ENCODE measurements around the gene PIGM.

PIGM gene

GRCh38 chr1:160069460-160070231 is 37.9 kb upstream of the PIGM start, which contains the start of gene KCNJ10:
TSS of gene KCNJ10 (minus strand) at chr1:160070160. CDS start at chr1:160042532, 27,628 bp downstream.
- DNase-seq (ENCODE audit: low spot score), result no peak
- H2BK12ac ChIP-seq (ENCODE audit: low read length), result no peak within 1 kb of the TSS
- peak within 1 kb of the TSS; percentile 65 for H2AK5ac ChIP-seq (ENCODE audit: low read depth, low read length)
- H3K36me3 ChIP-seq (replicated peaks in 1 of 2; ENCODE audit: control insufficient read depth in 2 of 2, insufficient read depth in 2 of 2, low read length in 2 of 2), result no peaks in the 10 kb centered on the region
- no peak within 1 kb of the TSS for H3K4ac ChIP-seq (ENCODE audit: low read length)
- peaks cover 4 to 82% (median 14%) of the 10 kb centered on the region in 3 experiments for H3K27me3 ChIP-seq (ENCODE audit: control insufficient read depth in 3 of 3, insufficient read depth in 3 of 3, low read depth in 1 of 3, low read length in 3 of 3)
- H2BK15ac ChIP-seq (ENCODE audit: low read length), result no peak within 1 kb of the TSS
- no peak within 1 kb of the TSS for H4K91ac ChIP-seq (ENCODE audit: low read depth, low read length, poor library complexity)
- peak within 1 kb of the TSS; percentile 63 to 81 for H3K4me3 ChIP-seq (ENCODE audit: low read length in 2 of 2)
- H3K9me3 ChIP-seq (replicated peaks in 1 of 2; ENCODE audit: control insufficient read depth in 2 of 2, insufficient read depth in 1 of 2, low read depth in 1 of 2, low read length in 2 of 2), result peaks cover 0 to 2% of the 10 kb centered on the region in 2 donors
- H3K23ac ChIP-seq (ENCODE audit: low read depth, low read length, poor library complexity), result peak within 1 kb of the TSS; percentile 81
- WGBS, 2 donors (ENCODE audit: extremely low coverage in 2 of 2, insufficient read length in 2 of 2, insufficient replicate concordance in 1 of 2), result no CpG with 5 or more reads among the region's 32 CpGs
- peak within 1 kb of the TSS; percentile 18 for H3K9ac ChIP-seq (ENCODE audit: low read depth, low read length, poor library complexity)
- no peak within 1 kb of the TSS for H4K8ac ChIP-seq (ENCODE audit: low read depth, low read length)
- H2AFZ ChIP-seq (ENCODE audit: low read length), result peak within 1 kb of the TSS; percentile 97
- no peak within 1 kb of the TSS for H2BK5ac ChIP-seq (ENCODE audit: low read length)
- H3K4me2 ChIP-seq (ENCODE audit: insufficient read depth, low read length, poor library complexity, severe bottlenecking), result peak within 1 kb of the TSS; percentile 86
- no peak within 1 kb of the TSS for H2BK120ac ChIP-seq (ENCODE audit: low read depth, low read length)
- H3K18ac ChIP-seq (ENCODE audit: low read length), result peak within 1 kb of the TSS; percentile 62
- peaks cover 11 to 18% of the 10 kb centered on the region in 2 donors for H3K4me1 ChIP-seq (ENCODE audit: control insufficient read depth in 2 of 2, insufficient read depth in 1 of 2, low read depth in 1 of 2, low read length in 2 of 2)
- no peaks in the 10 kb centered on the region for H3K79me1 ChIP-seq (ENCODE audit: low read depth, low read length)
- no peak within 1 kb of the TSS for H3K27ac ChIP-seq (replicated peaks; ENCODE audit: low read length)
- H3K14ac ChIP-seq (ENCODE audit: low read length), result no peak within 1 kb of the TSS

GRCh38 chr1:160068225-160068624 is 36.4 kb upstream of the PIGM start:
- peaks cover 4 to 72% (median 14%) of the 10 kb centered on the region in 3 experiments for H3K27me3 ChIP-seq (ENCODE audit: control insufficient read depth in 3 of 3, insufficient read depth in 3 of 3, low read depth in 1 of 3, low read length in 3 of 3)
- no peaks in the 10 kb centered on the region for H3K79me1 ChIP-seq (ENCODE audit: low read depth, low read length)
- no peak overlapping the region for H3K4me2 ChIP-seq (ENCODE audit: insufficient read depth, low read length, poor library complexity, severe bottlenecking)
- H4K8ac ChIP-seq (ENCODE audit: low read depth, low read length), result no peak overlapping the region
- H2BK5ac ChIP-seq (ENCODE audit: low read length), result no peak overlapping the region
- H3K27ac ChIP-seq (replicated peaks; ENCODE audit: low read length), result no peak overlapping the region
- H3K9me3 ChIP-seq (replicated peaks in 1 of 2; ENCODE audit: control insufficient read depth in 2 of 2, insufficient read depth in 1 of 2, low read depth in 1 of 2, low read length in 2 of 2), result peaks cover 0 to 2% of the 10 kb centered on the region in 2 donors
- H3K14ac ChIP-seq (ENCODE audit: low read length), result no peak overlapping the region
- H2BK120ac ChIP-seq (ENCODE audit: low read depth, low read length), result no peak overlapping the region
- no peak overlapping the region for H4K91ac ChIP-seq (ENCODE audit: low read depth, low read length, poor library complexity)
- H3K18ac ChIP-seq (ENCODE audit: low read length), result no peak overlapping the region
- WGBS, 2 donors (ENCODE audit: extremely low coverage in 2 of 2, insufficient read length in 2 of 2, insufficient replicate concordance in 1 of 2), result no CpG with 5 or more reads among the region's 5 CpGs
- H2AFZ ChIP-seq (ENCODE audit: low read length), result no peak overlapping the region
- peaks cover 13 to 26% of the 10 kb centered on the region in 2 donors for H3K4me1 ChIP-seq (ENCODE audit: control insufficient read depth in 2 of 2, insufficient read depth in 1 of 2, low read depth in 1 of 2, low read length in 2 of 2)
- no peak overlapping the region for H3K9ac ChIP-seq (ENCODE audit: low read depth, low read length, poor library complexity)
- no peak overlapping the region for H2BK12ac ChIP-seq (ENCODE audit: low read length)
- H3K4ac ChIP-seq (ENCODE audit: low read length), result no peak overlapping the region
- H3K4me3 ChIP-seq (ENCODE audit: low read length in 2 of 2), result no peak overlapping the region
- H3K23ac ChIP-seq (ENCODE audit: low read depth, low read length, poor library complexity), result no peak overlapping the region
- H2BK15ac ChIP-seq (ENCODE audit: low read length), result no peak overlapping the region
- H2AK5ac ChIP-seq (ENCODE audit: low read depth, low read length), result peak overlapping the region; percentile 12
- no peak for DNase-seq (ENCODE audit: low spot score)
- no peaks in the 10 kb centered on the region for H3K36me3 ChIP-seq (replicated peaks in 1 of 2; ENCODE audit: control insufficient read depth in 2 of 2, insufficient read depth in 2 of 2, low read length in 2 of 2)

GRCh38 chr1:160066829-160067745 is 35.3 kb upstream of the PIGM start:
- peak overlapping the region; percentile 49 for H2AFZ ChIP-seq (ENCODE audit: low read length)
- H4K8ac ChIP-seq (ENCODE audit: low read depth, low read length), result no peak overlapping the region
- H3K14ac ChIP-seq (ENCODE audit: low read length), result peak overlapping the region; percentile 27
- no peak overlapping the region for H3K23ac ChIP-seq (ENCODE audit: low read depth, low read length, poor library complexity)
- H2BK15ac ChIP-seq (ENCODE audit: low read length), result no peak overlapping the region
- no peak overlapping the region for H2BK120ac ChIP-seq (ENCODE audit: low read depth, low read length)
- no peak overlapping the region for H3K4me2 ChIP-seq (ENCODE audit: insufficient read depth, low read length, poor library complexity, severe bottlenecking)
- DNase-seq (ENCODE audit: low spot score), result no peak
- H3K4me1 ChIP-seq (ENCODE audit: control insufficient read depth in 2 of 2, insufficient read depth in 1 of 2, low read depth in 1 of 2, low read length in 2 of 2), result peaks cover 22 to 34% of the 10 kb centered on the region in 2 donors
- H3K4ac ChIP-seq (ENCODE audit: low read length), result no peak overlapping the region
- no peaks in the 10 kb centered on the region for H3K9me3 ChIP-seq (replicated peaks in 1 of 2; ENCODE audit: control insufficient read depth in 2 of 2, insufficient read depth in 1 of 2, low read depth in 1 of 2, low read length in 2 of 2)
- no peak overlapping the region for H3K9ac ChIP-seq (ENCODE audit: low read depth, low read length, poor library complexity)
- no peak overlapping the region for H2BK5ac ChIP-seq (ENCODE audit: low read length)
- H3K79me1 ChIP-seq (ENCODE audit: low read depth, low read length), result no peaks in the 10 kb centered on the region
- no peaks in the 10 kb centered on the region for H3K36me3 ChIP-seq (replicated peaks in 1 of 2; ENCODE audit: control insufficient read depth in 2 of 2, insufficient read depth in 2 of 2, low read length in 2 of 2)
- peak overlapping the region; percentile 15 for H2AK5ac ChIP-seq (ENCODE audit: low read depth, low read length)
- no peak overlapping the region for H4K91ac ChIP-seq (ENCODE audit: low read depth, low read length, poor library complexity)
- no peak overlapping the region for H3K4me3 ChIP-seq (ENCODE audit: low read length in 2 of 2)
- peaks cover 4 to 63% (median 14%) of the 10 kb centered on the region in 3 experiments for H3K27me3 ChIP-seq (ENCODE audit: control insufficient read depth in 3 of 3, insufficient read depth in 3 of 3, low read depth in 1 of 3, low read length in 3 of 3)
- H2BK12ac ChIP-seq (ENCODE audit: low read length), result no peak overlapping the region
- no peak overlapping the region for H3K18ac ChIP-seq (ENCODE audit: low read length)
- no CpG with 5 or more reads among the region's 6 CpGs for WGBS, 2 donors (ENCODE audit: extremely low coverage in 2 of 2, insufficient read length in 2 of 2, insufficient replicate concordance in 1 of 2)
- H3K27ac ChIP-seq (replicated peaks; ENCODE audit: low read length), result no peak overlapping the region

- no peaks in the 10 kb centered on the region for H3K36me3 ChIP-seq (replicated peaks in 1 of 2; ENCODE audit: control insufficient read depth in 2 of 2, insufficient read depth in 2 of 2, low read length in 2 of 2)
- H2AK5ac ChIP-seq (ENCODE audit: low read depth, low read length), result no peak overlapping the region
- no peak overlapping the region for H3K18ac ChIP-seq (ENCODE audit: low read length)
- no peak overlapping the region for H3K4me3 ChIP-seq (ENCODE audit: low read length in 2 of 2)
- WGBS, 2 donors (ENCODE audit: extremely low coverage in 2 of 2, insufficient read length in 2 of 2, insufficient replicate concordance in 1 of 2), result no CpG with 5 or more reads among the region's 3 CpGs
- no peak overlapping the region for H3K9ac ChIP-seq (ENCODE audit: low read depth, low read length, poor library complexity)
- H2BK12ac ChIP-seq (ENCODE audit: low read length), result no peak overlapping the region
- no peak for DNase-seq (ENCODE audit: low spot score)
- H3K4me1 ChIP-seq (ENCODE audit: control insufficient read depth in 2 of 2, insufficient read depth in 1 of 2, low read depth in 1 of 2, low read length in 2 of 2), result peaks cover 30 to 46% of the 10 kb centered on the region in 2 donors
- H4K91ac ChIP-seq (ENCODE audit: low read depth, low read length, poor library complexity), result no peak overlapping the region
- no peak overlapping the region for H3K27ac ChIP-seq (replicated peaks; ENCODE audit: low read length)
- H4K8ac ChIP-seq (ENCODE audit: low read depth, low read length), result no peak overlapping the region
- H3K23ac ChIP-seq (ENCODE audit: low read depth, low read length, poor library complexity), result no peak overlapping the region
- H2BK120ac ChIP-seq (ENCODE audit: low read depth, low read length), result no peak overlapping the region
- H2AFZ ChIP-seq (ENCODE audit: low read length), result no peak overlapping the region
- H2BK5ac ChIP-seq (ENCODE audit: low read length), result no peak overlapping the region
- H3K14ac ChIP-seq (ENCODE audit: low read length), result no peak overlapping the region
- H3K4me2 ChIP-seq (ENCODE audit: insufficient read depth, low read length, poor library complexity, severe bottlenecking), result no peak overlapping the region
- H2BK15ac ChIP-seq (ENCODE audit: low read length), result no peak overlapping the region
- no peaks in the 10 kb centered on the region for H3K79me1 ChIP-seq (ENCODE audit: low read depth, low read length)
- H3K9me3 ChIP-seq (replicated peaks in 1 of 2; ENCODE audit: control insufficient read depth in 2 of 2, insufficient read depth in 1 of 2, low read depth in 1 of 2, low read length in 2 of 2), result no peaks in the 10 kb centered on the region
- H3K27me3 ChIP-seq (ENCODE audit: control insufficient read depth in 3 of 3, insufficient read depth in 3 of 3, low read depth in 1 of 3, low read length in 3 of 3), result peaks cover 2 to 56% (median 10%) of the 10 kb centered on the region in 3 experiments
- no peak overlapping the region for H3K4ac ChIP-seq (ENCODE audit: low read length)
Observed at GRCh38 chr1:160064746-160065145, 33.0 kb upstream of the PIGM start.
